Hepatocyte (in vitro differentiated cells): Measurements from ENCODE around the gene DPEP1.

ENCODE experiments used
- EZH2 ChIP-seq: fragments of 200-600 bp; sonication (generic); IDR thresholded peaks from 2 replicates; pipeline ENCODE4 v1.6.1; 2016; ENCODE audit warnings: antibody characterized with exemption, mild to moderate bottlenecking, borderline replicate concordance
- EZH2phosphoT487 ChIP-seq: fragments of 200-600 bp; sonication (generic); IDR thresholded peaks from one replicate; pipeline ENCODE4 v1.6.1; 2018; ENCODE audit warnings: antibody characterized with exemption, mild to moderate bottlenecking, low read depth, moderate library complexity; ENCODE audit not compliant: unreplicated experiment, severe bottlenecking
- TF ChIP-seq, protein P1 (sequence below): fragments of 200-600 bp; sonication (generic); IDR thresholded peaks from 2 replicates; pipeline ENCODE4 v1.5.1; 2016; ENCODE audit warnings: antibody characterized with exemption, mild to moderate bottlenecking; ENCODE audit not compliant: poor library complexity

DNA sequence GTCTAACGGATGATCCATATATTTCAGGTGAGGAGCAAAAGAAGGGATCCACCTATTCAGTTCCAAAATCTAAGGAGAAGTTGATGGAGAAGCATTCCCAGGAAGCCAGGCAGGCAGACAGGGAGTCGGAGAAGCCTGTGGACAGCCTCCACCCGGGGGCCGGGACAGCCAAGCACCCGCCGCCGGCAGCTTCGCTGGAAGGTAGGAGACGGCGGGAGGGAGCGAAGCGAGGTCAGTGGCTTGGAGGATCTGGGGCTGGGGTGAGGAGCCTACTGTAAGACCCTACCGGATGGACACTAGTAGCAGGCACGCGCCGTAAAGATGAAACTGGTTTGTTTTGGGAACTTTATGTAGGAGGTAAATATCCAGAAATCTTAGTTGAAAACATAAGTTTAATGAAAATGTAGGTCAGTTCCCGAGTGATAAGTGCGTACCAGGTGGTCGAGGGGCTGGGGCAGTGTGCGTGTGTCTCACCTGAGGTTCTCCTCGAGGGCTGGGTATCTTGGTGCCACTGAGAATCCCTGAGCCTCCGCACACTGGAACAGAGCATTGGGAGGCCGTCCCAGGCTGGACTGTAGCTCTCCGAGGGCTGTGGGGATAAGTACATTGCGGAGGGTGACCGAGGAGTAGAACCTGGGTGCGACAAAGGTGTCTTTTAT lies 44.9 kb downstream of the DPEP1 start:
- TF ChIP-seq, protein P1, sequence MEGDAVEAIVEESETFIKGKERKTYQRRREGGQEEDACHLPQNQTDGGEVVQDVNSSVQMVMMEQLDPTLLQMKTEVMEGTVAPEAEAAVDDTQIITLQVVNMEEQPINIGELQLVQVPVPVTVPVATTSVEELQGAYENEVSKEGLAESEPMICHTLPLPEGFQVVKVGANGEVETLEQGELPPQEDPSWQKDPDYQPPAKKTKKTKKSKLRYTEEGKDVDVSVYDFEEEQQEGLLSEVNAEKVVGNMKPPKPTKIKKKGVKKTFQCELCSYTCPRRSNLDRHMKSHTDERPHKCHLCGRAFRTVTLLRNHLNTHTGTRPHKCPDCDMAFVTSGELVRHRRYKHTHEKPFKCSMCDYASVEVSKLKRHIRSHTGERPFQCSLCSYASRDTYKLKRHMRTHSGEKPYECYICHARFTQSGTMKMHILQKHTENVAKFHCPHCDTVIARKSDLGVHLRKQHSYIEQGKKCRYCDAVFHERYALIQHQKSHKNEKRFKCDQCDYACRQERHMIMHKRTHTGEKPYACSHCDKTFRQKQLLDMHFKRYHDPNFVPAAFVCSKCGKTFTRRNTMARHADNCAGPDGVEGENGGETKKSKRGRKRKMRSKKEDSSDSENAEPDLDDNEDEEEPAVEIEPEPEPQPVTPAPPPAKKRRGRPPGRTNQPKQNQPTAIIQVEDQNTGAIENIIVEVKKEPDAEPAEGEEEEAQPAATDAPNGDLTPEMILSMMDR, result no peak
- TF ChIP-seq EZH2phosphoT487 (no peak), EZH2 (no peak)
